Esophagus muscularis mucosa (tissue), 4 donors: ENCODE data around the gene IP6K1. TPM values are rescaled to one million over a fixed set of nuclear protein-coding genes. Genes with fewer than 3 reads are reported as not detected.
"Not testable (repeated sequence)": the region's sequence is repeated elsewhere in the genome, so short reads cannot be mapped to it uniquely, and the experiment has no call there.

Experiments used
- DNase-seq: peaks from one replicate; pipeline ENCODE4 v3.0.0-alpha.2; 2017; ENCODE audit errors: extremely low spot score
- H3K27ac ChIP-seq, 4 donors: fragments of 200-600 bp; sonication (generic); replicated peaks in 1 of 4; 1 replicate in 3 of 4; 2 replicates in 1 of 4; pipeline ENCODE4 v1.5.1; 2016 to 2019; ENCODE audit warnings: mild to moderate bottlenecking in 1 of 4
- H3K27me3 ChIP-seq, 4 donors: fragments of 200-600 bp; sonication (generic); one replicate each; pipeline versions ENCODE4 v1.5.1 to v1.6.0; 2016 to 2019
- H3K36me3 ChIP-seq, 4 donors: fragments of 200-600 bp; sonication (generic); one replicate each; pipeline ENCODE4 v1.5.1; 2016 to 2019
- H3K4me1 ChIP-seq, 4 donors: fragments of 200-600 bp; sonication (generic); one replicate each; pipeline ENCODE4 v1.5.1; 2016 to 2019
- H3K4me3 ChIP-seq, 4 donors: fragments of 200-600 bp; sonication (generic); 1 replicate in 2 of 4; 2 replicates in 2 of 4; pipeline ENCODE4 v1.5.1; 2016 to 2019; ENCODE audit warnings: mild to moderate bottlenecking in 4 of 4, moderate library complexity in 1 of 4
- H3K9me3 ChIP-seq, 4 donors: fragments of 200-600 bp; sonication (generic); 1 replicate in 3 of 4; 2 replicates in 1 of 4; pipeline ENCODE4 v1.5.1; 2016 to 2019
- EP300 ChIP-seq: sonication (generic); formaldehyde crosslinking; IDR thresholded peaks from one replicate; pipeline ENCODE4 v1.6.1; 2017; ENCODE audit warnings: antibody characterized with exemption
- POLR2A ChIP-seq: fragments of 450-650 bp; IDR thresholded peaks from one replicate; pipeline ENCODE4 v1.6.1; 2017; ENCODE audit warnings: antibody characterized with exemption, moderate library complexity, mild to moderate bottlenecking, low read depth
- POLR2AphosphoS5 ChIP-seq, 2 donors: sonication (generic); formaldehyde crosslinking; IDR thresholded peaks; one replicate each; pipeline ENCODE4 v1.6.1; 2017; ENCODE audit warnings: antibody characterized with exemption in 2 of 2
- WGBS: methylation state at CpG from one replicate; pipeline ENCODE4 v1.1.5; 2018; 5-methylcytosine and 5-hydroxymethylcytosine counted together
- intact Hi-C: fragments of 100-400 bp; cut with DNase I; formaldehyde crosslinking; loops from one replicate; pipeline ENCODE4 v1.15.1; 2023
- total RNA-seq, 4 donors: library from RNA; depleted of rRNA; stranded (reverse); fragments of >200 nt; gene quantifications; one replicate each; pipeline versions ENCODE4 v1.1.0 to v1.2.1, GENCODE V29; 2016
- TF ChIP-seq, protein P1 (sequence below), 3 experiments: fragments of 200-600 bp in 2 of 3; fragments of 450-650 bp in 1 of 3; sonication (generic) in 2 of 3; IDR thresholded peaks; one replicate each; pipeline ENCODE4 v1.5.1; 2017 to 2019; ENCODE audit warnings: antibody characterized with exemption in 3 of 3, mild to moderate bottlenecking in 2 of 3, moderate library complexity in 1 of 3

IP6K1 gene
- total RNA-seq, 4 donors from 2014 or later: 33.2 to 63.4 (median 52.4) TPM

GRCh38 chr3:49788056-49788455, 1.7 kb upstream of the IP6K1 start:
- intact Hi-C loops: loop anchor here (5.0 kb wide), 1 partner anchor 66 kb away; the partner anchor contains the start of gene GMPPB
- peaks cover 0 to 18% (median 10%) of the 10 kb centered on the region in 4 donors for H3K36me3 ChIP-seq
- H3K27ac ChIP-seq: no peak overlapping the region
- no peak for TF ChIP-seq EP300
- TF ChIP-seq, protein P1, sequence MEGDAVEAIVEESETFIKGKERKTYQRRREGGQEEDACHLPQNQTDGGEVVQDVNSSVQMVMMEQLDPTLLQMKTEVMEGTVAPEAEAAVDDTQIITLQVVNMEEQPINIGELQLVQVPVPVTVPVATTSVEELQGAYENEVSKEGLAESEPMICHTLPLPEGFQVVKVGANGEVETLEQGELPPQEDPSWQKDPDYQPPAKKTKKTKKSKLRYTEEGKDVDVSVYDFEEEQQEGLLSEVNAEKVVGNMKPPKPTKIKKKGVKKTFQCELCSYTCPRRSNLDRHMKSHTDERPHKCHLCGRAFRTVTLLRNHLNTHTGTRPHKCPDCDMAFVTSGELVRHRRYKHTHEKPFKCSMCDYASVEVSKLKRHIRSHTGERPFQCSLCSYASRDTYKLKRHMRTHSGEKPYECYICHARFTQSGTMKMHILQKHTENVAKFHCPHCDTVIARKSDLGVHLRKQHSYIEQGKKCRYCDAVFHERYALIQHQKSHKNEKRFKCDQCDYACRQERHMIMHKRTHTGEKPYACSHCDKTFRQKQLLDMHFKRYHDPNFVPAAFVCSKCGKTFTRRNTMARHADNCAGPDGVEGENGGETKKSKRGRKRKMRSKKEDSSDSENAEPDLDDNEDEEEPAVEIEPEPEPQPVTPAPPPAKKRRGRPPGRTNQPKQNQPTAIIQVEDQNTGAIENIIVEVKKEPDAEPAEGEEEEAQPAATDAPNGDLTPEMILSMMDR (IDR thresholded peaks at IDR 0.05): no peak
- no peak for TF ChIP-seq POLR2AphosphoS5 (IDR thresholded peaks at IDR 0.05)
- no peak for TF ChIP-seq POLR2A
- DNase-seq: no peak
- WGBS: 94% methylated on average over 2 of the region's 2 CpGs
- H3K9me3 ChIP-seq: no peaks in the 10 kb centered on the region
- no peak overlapping the region for H3K4me3 ChIP-seq
- H3K4me1 ChIP-seq: peaks cover 27 to 36% (median 34%) of the 10 kb centered on the region in 4 donors
- peaks cover 0 to 3% (median 0%) of the 10 kb centered on the region in 4 donors for H3K27me3 ChIP-seq

DNA sequence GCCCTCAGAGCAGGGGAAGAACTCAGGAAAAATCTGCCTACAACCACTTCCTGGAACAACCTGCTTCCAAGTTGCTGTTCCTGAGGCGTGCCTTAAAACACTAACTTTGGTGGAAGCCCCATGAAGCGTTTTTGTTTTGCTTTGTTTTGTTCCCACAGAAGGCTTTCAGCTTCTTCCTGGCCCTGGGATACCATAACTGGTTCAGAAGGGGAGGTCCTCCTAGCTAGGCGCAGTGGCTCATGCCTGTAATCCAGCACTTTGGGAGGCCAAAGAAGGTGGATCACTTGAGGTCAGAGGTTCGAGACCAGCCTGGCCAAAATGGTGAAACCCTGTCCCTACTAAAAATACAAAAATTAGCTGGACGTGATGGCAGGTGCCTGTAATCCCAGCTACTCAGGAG, 1.2 kb upstream of the IP6K1 start:
- no peaks in the 10 kb centered on the region for H3K9me3 ChIP-seq
- H3K36me3 ChIP-seq: peaks cover 0 to 21% (median 10%) of the 10 kb centered on the region in 4 donors
- H3K27ac ChIP-seq: peak overlapping the region; percentile 90 to 98 (median 96)
- DNase-seq: no peak
- TF ChIP-seq, protein P1 (IDR thresholded peaks at IDR 0.05): no peak
- TF ChIP-seq POLR2A (no peak), EP300 (no peak), POLR2AphosphoS5 (IDR thresholded peaks at IDR 0.05) (no peak)
- H3K4me1 ChIP-seq: peaks cover 27 to 41% (median 39%) of the 10 kb centered on the region in 4 donors
- H3K27me3 ChIP-seq: peaks cover 0 to 3% (median 0%) of the 10 kb centered on the region in 4 donors
- intact Hi-C loops: loop anchor here (5.0 kb wide), 1 partner anchor 65 kb away; the partner anchor contains the start of gene GMPPB
- 88% methylated on average over 5 of the region's 5 CpGs for WGBS
- no peak overlapping the region for H3K4me3 ChIP-seq

GRCh38 chr3:49787182-49787464, 781 bp upstream of the IP6K1 start:
- Histone ChIP-seq H3K9me3 (no peaks in the 10 kb centered on the region), H3K27me3 (peaks cover 0 to 3% (median 0%) of the 10 kb centered on the region in 4 donors), H3K4me3 (peak overlapping the region; percentile 81 to 100 (median 94)), H3K36me3 (peaks cover 0 to 25% (median 12%) of the 10 kb centered on the region in 4 donors), H3K4me1 (peaks cover 30 to 45% (median 43%) of the 10 kb centered on the region in 4 donors), H3K27ac (peak overlapping the region; percentile 90 to 98 (median 96))
- no peak for TF ChIP-seq POLR2AphosphoS5 (IDR thresholded peaks at IDR 0.05)
- TF ChIP-seq POLR2A: no peak
- intact Hi-C loops: loop anchor here (5.0 kb wide), 1 partner anchor 65 kb away; the partner anchor contains the start of gene GMPPB
- no peak for DNase-seq
- WGBS: 77% methylated on average over 3 of the region's 3 CpGs

DNA sequence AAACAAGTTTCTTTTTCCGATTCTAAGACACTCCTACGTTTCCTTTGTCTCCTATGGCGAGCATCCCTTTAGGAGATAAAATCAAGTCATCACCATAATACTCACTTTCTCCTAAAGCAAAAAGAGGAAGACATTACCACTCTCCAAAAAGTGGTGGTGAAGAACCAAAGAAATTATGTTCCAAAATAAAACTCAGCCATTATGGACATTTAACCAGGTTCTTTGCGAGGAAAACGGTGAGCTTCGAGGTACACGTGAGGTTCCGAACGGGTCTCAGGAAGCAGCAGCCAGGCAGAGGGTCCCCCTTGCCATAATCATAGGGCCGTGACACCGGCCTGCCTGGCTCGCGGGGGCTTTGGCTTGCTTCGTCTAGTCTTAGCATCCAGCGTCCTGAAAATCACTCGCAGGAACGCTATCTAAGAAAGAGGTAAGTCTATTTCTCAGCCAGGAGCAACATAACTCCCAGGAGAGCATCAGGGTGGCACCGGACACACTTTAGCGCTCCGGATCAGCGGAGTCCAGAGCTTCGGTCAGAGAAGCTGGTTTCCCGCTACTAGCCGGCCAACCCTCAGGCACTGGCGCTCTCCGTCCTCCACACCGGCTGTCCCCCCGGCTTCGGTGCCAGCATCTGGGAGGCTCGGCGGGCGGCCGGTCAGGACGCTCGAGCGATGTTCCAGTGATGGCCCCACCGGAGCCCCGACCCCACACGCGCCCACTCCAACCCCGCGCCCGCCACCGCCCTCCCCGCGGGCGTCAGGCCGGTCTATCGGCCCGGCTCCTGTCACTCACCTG, 581 bp downstream of the IP6K1 start:
- H3K4me1 ChIP-seq: peaks cover 42 to 59% (median 56%) of the 10 kb centered on the region in 4 donors
- peak overlapping the region; percentile 81 to 100 (median 94) for H3K4me3 ChIP-seq
- WGBS: 3% methylated on average over 18 of the region's 50 CpGs
- peaks cover 0 to 3% (median 0%) of the 10 kb centered on the region in 4 donors for H3K27me3 ChIP-seq
- H3K9me3 ChIP-seq: no peaks in the 10 kb centered on the region
- no peak for TF ChIP-seq EP300
- TF ChIP-seq, protein P1 (IDR thresholded peaks at IDR 0.05): peak in 1 of 3 experiments; percentile 3
- H3K27ac ChIP-seq: peak overlapping the region; percentile 90 to 98 (median 96)
- intact Hi-C loops: loop anchor here (5.0 kb wide), 1 partner anchor 63 kb away; the partner anchor contains the start of gene GMPPB
- DNase-seq: peak; percentile 95
- H3K36me3 ChIP-seq: peaks cover 4 to 38% (median 22%) of the 10 kb centered on the region in 4 donors

DNA sequence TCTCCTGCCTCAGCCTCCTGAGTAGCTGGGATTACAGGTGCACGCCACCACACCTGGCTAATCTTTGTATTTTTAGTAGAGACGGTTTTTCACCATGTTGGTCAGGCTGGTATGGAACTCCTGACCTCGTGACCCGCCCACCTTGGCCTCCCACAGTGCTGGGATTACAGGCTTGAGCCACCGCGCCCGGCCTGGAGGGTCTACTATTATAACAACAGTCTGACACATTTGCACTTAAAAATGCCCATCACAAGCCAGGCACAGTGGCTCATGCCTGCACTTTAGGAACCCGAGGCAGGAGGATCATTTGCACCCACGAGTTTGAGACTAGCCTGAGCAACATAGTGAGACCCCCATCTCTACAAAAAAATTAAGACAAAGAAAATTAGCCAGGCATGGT, 4.1 kb downstream of the IP6K1 start:
- H3K4me1 ChIP-seq: peaks cover 51 to 81% (median 70%) of the 10 kb centered on the region in 4 donors

More for the DNA sequence above, 4.1 kb downstream of the IP6K1 start:
- H3K9me3 ChIP-seq, H3K27me3 ChIP-seq, H3K27ac ChIP-seq, intact Hi-C loops, DNase-seq, H3K4me3 ChIP-seq: not testable (repeated sequence)
- 96% methylated on average over 9 of the region's 9 CpGs for WGBS
- peaks cover 4 to 47% (median 32%) of the 10 kb centered on the region in 4 donors for H3K36me3 ChIP-seq
